GM12878 (cell line): ENCODE data around the gene ELANE. TPM values are rescaled to one million over a fixed set of nuclear protein-coding genes. Genes with fewer than 3 reads are reported as not detected.

Source experiments
- ATAC-seq: fragments of 200-7000 bp; cut with Tn5 transposase; 3 replicates; pipeline ENCODE4 v1.9.1; 2020; ENCODE audit warnings: mild to moderate bottlenecking, moderate library complexity
- BruUV-seq: library from RNA; stranded (reverse); fragments of 400-500 nt; replicated peaks from 2 replicates; lab custom pipeline; 2021; lab: Mats Ljungman, UMichigan
- CTCF ChIA-PET: fragments of 300-600 bp; sonication (Branson Sonifier 250); formaldehyde crosslinking; extraction: SDS; loops from one replicate; lab custom pipeline; 2021; ENCODE audit warnings: inconsistent platforms; lab: Yijun Ruan, JAX
- POLR2A ChIA-PET: fragments of 350-600 bp; formaldehyde crosslinking; extraction: SDS; loops from one replicate; lab custom pipeline; 2021; ENCODE audit warnings: inconsistent platforms; lab: Charles Lee
- RAD21 ChIA-PET: fragments of 300-600 bp; sonication (Branson Sonifier 250); formaldehyde crosslinking; loops from one replicate; lab custom pipeline; 2023; ENCODE audit warnings: antibody characterized with exemption; ENCODE audit not compliant: unreplicated experiment; lab: Charles Lee
- SMC1A ChIA-PET: fragments of 300-600 bp; sonication (Branson Sonifier 250); formaldehyde crosslinking; loops from one replicate; lab custom pipeline; 2023; ENCODE audit not compliant: unreplicated experiment, uncharacterized antibody; lab: Charles Lee
- DNase-seq: peaks from one replicate; pipeline ENCODE4 v3.0.0-alpha.2; 2011; ENCODE audit warnings: low read depth, low spot score
- FAIRE-seq: peaks from 3 replicates; lab custom pipeline; 2011; peaks lifted over from hg19 to GRCh38; lab: Jason Lieb, UNC
- H2AFZ ChIP-seq: 2 replicates; pipeline ENCODE4 v1.6.0; 2011; ENCODE audit warnings: low read depth, low read length, control low read depth; ENCODE audit not compliant: control insufficient read depth
- H3K27ac ChIP-seq: 2 replicates; pipeline ENCODE4 v1.5.1; 2011; ENCODE audit warnings: control low read depth; ENCODE audit not compliant: control insufficient read depth, insufficient read depth
- H3K27me3 ChIP-seq, 2 experiments: replicated peaks in 1 of 2; 2 replicates each; pipeline versions ENCODE4 v1.6.0 to v1.6.1; 2011; ENCODE audit warnings: low read length in 1 of 2; ENCODE audit not compliant: control insufficient read depth in 2 of 2, insufficient read depth in 2 of 2
- H3K36me3 ChIP-seq, 2 experiments: 2 replicates each; pipeline ENCODE4 v1.5.1; 2011; ENCODE audit warnings: low read length in 1 of 2; ENCODE audit not compliant: control insufficient read depth in 2 of 2, insufficient read depth in 2 of 2
- H3K4me1 ChIP-seq: 2 replicates; pipeline ENCODE4 v1.6.1; 2011; ENCODE audit warnings: mild to moderate bottlenecking, low read length, moderate library complexity, mixed read lengths; ENCODE audit not compliant: control insufficient read depth, insufficient read depth
- H3K4me2 ChIP-seq: 2 replicates; pipeline ENCODE4 v1.6.0; 2011; ENCODE audit warnings: control low read depth; ENCODE audit not compliant: control insufficient read depth, insufficient read depth
- H3K4me3 ChIP-seq: fragments of 200-600 bp; sonication (generic); 2 replicates; pipeline ENCODE4 v1.5.1; 2016
- H3K79me2 ChIP-seq: 2 replicates; pipeline ENCODE4 v1.6.0; 2011; ENCODE audit warnings: low read length; ENCODE audit not compliant: control insufficient read depth, insufficient read depth
- H3K9ac ChIP-seq: 2 replicates; pipeline ENCODE4 v1.8.0; 2011; ENCODE audit warnings: low read length, control low read depth, mixed read lengths; ENCODE audit not compliant: control insufficient read depth, insufficient read depth
- H3K9me3 ChIP-seq: replicated peaks from 3 replicates; pipeline ENCODE4 v1.5.1; 2011; ENCODE audit warnings: mild to moderate bottlenecking, low read length; ENCODE audit not compliant: control insufficient read depth, insufficient read depth
- H4K20me1 ChIP-seq: 2 replicates; pipeline ENCODE4 v1.6.0; 2011; ENCODE audit not compliant: control insufficient read depth, insufficient read depth
- CREB1 ChIP-seq: IDR thresholded peaks from 2 replicates; pipeline ENCODE4 v1.6.1; 2012; ENCODE audit warnings: low read depth, mild to moderate bottlenecking, inconsistent platforms
- CREM ChIP-seq: IDR thresholded peaks from 2 replicates; pipeline ENCODE4 v1.6.1; 2014; ENCODE audit warnings: antibody characterized with exemption, low read depth
- EGR1 ChIP-seq, 2 experiments: IDR thresholded peaks; 1 replicate in 1 of 2; 2 replicates in 1 of 2; pipeline ENCODE4 v1.6.1; 2011 to 2012; ENCODE audit warnings: low read depth in 2 of 2, low read length in 2 of 2, borderline replicate concordance in 1 of 2, mild to moderate bottlenecking in 1 of 2, moderate library complexity in 1 of 2
- HDGF ChIP-seq: fragments of 450-650 bp; IDR thresholded peaks from 2 replicates; pipeline ENCODE4 v1.6.1; 2016; ENCODE audit warnings: antibody characterized with exemption
- IKZF2 ChIP-seq, 2 experiments: fragments of 450-650 bp; IDR thresholded peaks; 2 replicates each; pipeline ENCODE4 v1.6.1; 2017; ENCODE audit warnings: mild to moderate bottlenecking in 2 of 2, moderate library complexity in 2 of 2
- MEF2B ChIP-seq: fragments of 450-650 bp; IDR thresholded peaks from 2 replicates; pipeline ENCODE4 v1.6.1; 2018; ENCODE audit warnings: mild to moderate bottlenecking, moderate library complexity; ENCODE audit not compliant: partially characterized antibody, poor library complexity, severe bottlenecking
- PAX8 ChIP-seq: fragments of 450-650 bp; IDR thresholded peaks from 2 replicates; pipeline ENCODE4 v1.6.1; 2017; ENCODE audit warnings: mild to moderate bottlenecking, moderate library complexity
- RAD21 ChIP-seq: IDR thresholded peaks from 2 replicates; pipeline ENCODE4 v1.6.1; 2011; ENCODE audit warnings: mild to moderate bottlenecking, low read depth, low read length, moderate library complexity; ENCODE audit not compliant: insufficient read depth
- RUNX3 ChIP-seq: IDR thresholded peaks from 2 replicates; pipeline ENCODE4 v1.6.1; 2012; ENCODE audit warnings: low read length, inconsistent platforms
- ZBTB40 ChIP-seq: fragments of 450-650 bp; IDR thresholded peaks from 2 replicates; pipeline ENCODE4 v1.6.1; 2016; ENCODE audit warnings: mild to moderate bottlenecking, moderate library complexity, borderline replicate concordance
- ZNF217 ChIP-seq: fragments of 450-650 bp; IDR thresholded peaks from 2 replicates; pipeline ENCODE4 v1.6.1; 2017; ENCODE audit warnings: antibody characterized with exemption, mild to moderate bottlenecking
- ZSCAN29 ChIP-seq: fragments of 450-650 bp; IDR thresholded peaks from 2 replicates; pipeline ENCODE4 v1.6.1; 2017; ENCODE audit warnings: mild to moderate bottlenecking, moderate library complexity
- WGBS: methylation state at CpG from one replicate; pipeline ENCODE4 v1.1.6; 2016; ENCODE audit warnings: low lambda C conversion rate; ENCODE audit not compliant: insufficient replicate concordance, insufficient coverage; ENCODE audit errors: missing lambda C conversion rate; 5-methylcytosine and 5-hydroxymethylcytosine counted together
- in situ Hi-C: fragments of 300-500 bp; cut with MboI; formaldehyde crosslinking; loops from 9 replicates; pipeline ENCODE4 v1.14.3; 2018; ENCODE audit warnings: mixed read lengths
- intact Hi-C: fragments of 100-400 bp; cut with micrococcal nuclease; formaldehyde crosslinking; loops from one replicate; pipeline ENCODE4 v1.14.2; 2022; ENCODE audit not compliant: unreplicated experiment
- polyA plus RNA-seq, 11 experiments: library from polyadenylated mRNA; depleted of rRNA in 4 of 11; unstranded in 6 of 11; stranded (reverse) in 5 of 11; fragments of >200 nt; fragmentation: Nextera tagmentation in 4 of 11; fragmentation: Illumina TruSeq in 1 of 11; extraction: Ambion mirVana in 4 of 11; extraction: Trizol in 1 of 11; gene quantifications; 1 replicate in 1 of 11; 2 replicates in 10 of 11; pipeline versions ENCODE4 v1.2.1 to v1.2.3, GENCODE V29; 2011 to 2016; ENCODE audit warnings: inconsistent platforms in 2 of 11, missing spikeins in 2 of 11, low read depth in 1 of 11
- total RNA-seq, 4 experiments: library from RNA; depleted of rRNA in 3 of 4; stranded (reverse); fragments of >200 nt in 3 of 4; fragmentation: Illumina TruSeq in 1 of 4; extraction: Trizol in 1 of 4; gene quantifications; 2 replicates each; pipeline versions ENCODE4 v1.2.1 to v1.2.3, GENCODE V29; 2013 to 2021
- TF ChIP-seq, protein P1 (sequence below): fragments of 450-650 bp; IDR thresholded peaks from 2 replicates; pipeline ENCODE4 v1.6.1; 2017; ENCODE audit warnings: antibody characterized with exemption, mild to moderate bottlenecking, moderate library complexity

The ELANE gene
- total and polyA plus RNA-seq, 10 of the 15 experiments (the other 5 are each of a cell fraction or from before 2014, with no cell fraction given), result not detected

DNA sequence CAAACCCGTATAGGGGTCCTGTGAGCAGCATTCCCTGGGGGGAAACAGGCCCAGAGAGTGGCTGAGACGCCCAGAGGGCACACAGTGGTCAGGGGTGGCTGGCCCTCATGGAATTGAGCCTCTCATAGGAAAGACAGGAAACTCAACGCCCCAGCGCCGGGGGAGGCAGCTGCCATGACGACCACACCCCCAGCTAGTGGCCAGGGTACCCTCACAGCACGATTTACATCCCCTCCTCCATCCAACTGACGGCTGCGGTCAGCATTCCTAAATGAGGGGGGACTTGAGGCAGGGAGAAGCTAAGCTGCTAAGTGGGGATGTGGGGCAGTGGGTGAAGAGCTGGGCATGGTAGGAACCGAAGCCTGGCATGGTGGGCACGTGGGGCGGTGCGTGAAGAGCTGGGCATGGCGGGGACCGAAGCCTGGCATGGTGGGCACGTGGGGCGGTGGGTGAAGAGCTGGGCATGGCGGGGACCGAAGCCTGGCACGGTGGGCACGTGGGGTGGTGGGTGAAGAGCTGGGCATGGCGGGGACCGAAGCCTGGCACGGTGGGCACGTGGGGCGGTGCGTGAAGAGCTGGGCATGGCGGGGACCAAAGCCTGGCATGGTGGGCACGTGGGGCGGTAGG, 30.9 kb downstream of the ELANE start:
- Histone ChIP-seq H2AFZ (no peak overlapping the region), H3K27me3 (no peaks in the 10 kb centered on the region), H4K20me1 (no peaks in the 10 kb centered on the region), H3K9ac (no peak overlapping the region), H3K4me3 (no peak overlapping the region), H3K27ac (no peak overlapping the region), H3K36me3 (peaks cover 0 to 3% of the 10 kb centered on the region in 2 experiments; a peak in 3 of 4 replicates), H3K4me2 (no peak overlapping the region), H3K9me3 (no peaks in the 10 kb centered on the region; the same call in 2 of the 3 replicates), H3K79me2 (no peaks in the 10 kb centered on the region), H3K4me1 (no peaks in the 10 kb centered on the region)
- ChIA-PET CTCF (no interaction called here), RAD21 (no interaction called here), SMC1A (no interaction called here), POLR2A (interaction anchor here (0.7 kb wide), 1 partner anchor 208 kb away, joined by 3 read pairs; no protein-coding TSS in a partner anchor)
- DNase-seq (no peak), FAIRE-seq (no peak), ATAC-seq (no peak)
- in situ Hi-C loops, result no loop called here
- WGBS, result 91% methylated on average over 17 of the region's 30 CpGs
- no TSS peak for BruUV-seq
- TF ChIP-seq HDGF, result no peak
- no peak for TF ChIP-seq ZNF217
- no peak for TF ChIP-seq PAX8
- no peak for TF ChIP-seq IKZF2 (IDR thresholded peaks at IDR 0.05)
- TF ChIP-seq, protein P1, sequence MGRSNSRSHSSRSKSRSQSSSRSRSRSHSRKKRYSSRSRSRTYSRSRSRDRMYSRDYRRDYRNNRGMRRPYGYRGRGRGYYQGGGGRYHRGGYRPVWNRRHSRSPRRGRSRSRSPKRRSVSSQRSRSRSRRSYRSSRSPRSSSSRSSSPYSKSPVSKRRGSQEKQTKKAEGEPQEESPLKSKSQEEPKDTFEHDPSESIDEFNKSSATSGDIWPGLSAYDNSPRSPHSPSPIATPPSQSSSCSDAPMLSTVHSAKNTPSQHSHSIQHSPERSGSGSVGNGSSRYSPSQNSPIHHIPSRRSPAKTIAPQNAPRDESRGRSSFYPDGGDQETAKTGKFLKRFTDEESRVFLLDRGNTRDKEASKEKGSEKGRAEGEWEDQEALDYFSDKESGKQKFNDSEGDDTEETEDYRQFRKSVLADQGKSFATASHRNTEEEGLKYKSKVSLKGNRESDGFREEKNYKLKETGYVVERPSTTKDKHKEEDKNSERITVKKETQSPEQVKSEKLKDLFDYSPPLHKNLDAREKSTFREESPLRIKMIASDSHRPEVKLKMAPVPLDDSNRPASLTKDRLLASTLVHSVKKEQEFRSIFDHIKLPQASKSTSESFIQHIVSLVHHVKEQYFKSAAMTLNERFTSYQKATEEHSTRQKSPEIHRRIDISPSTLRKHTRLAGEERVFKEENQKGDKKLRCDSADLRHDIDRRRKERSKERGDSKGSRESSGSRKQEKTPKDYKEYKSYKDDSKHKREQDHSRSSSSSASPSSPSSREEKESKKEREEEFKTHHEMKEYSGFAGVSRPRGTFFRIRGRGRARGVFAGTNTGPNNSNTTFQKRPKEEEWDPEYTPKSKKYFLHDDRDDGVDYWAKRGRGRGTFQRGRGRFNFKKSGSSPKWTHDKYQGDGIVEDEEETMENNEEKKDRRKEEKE, result no peak
- no peak for TF ChIP-seq MEF2B
- TF ChIP-seq CREB1, result no peak
- no peak for TF ChIP-seq CREM
- no peak for TF ChIP-seq RAD21
- TF ChIP-seq ZBTB40, result no peak
- TF ChIP-seq EGR1 (IDR thresholded peaks at IDR 0.05; ENCODE audit: borderline replicate concordance in 1 of 2, low read depth in 2 of 2, low read length in 2 of 2), result no peak
- TF ChIP-seq RUNX3, result no peak
- no peak for TF ChIP-seq ZSCAN29
- intact Hi-C loops, result no loop called here
